Neural cell (in vitro differentiated cells): Measurements from ENCODE around the gene THAP2. TPM values are rescaled to one million over a fixed set of nuclear protein-coding genes. Genes with fewer than 3 reads are reported as not detected.

Source experiments
- H2AFZ ChIP-seq: fragments of 200-600, 300-800 bp; sonication (generic), shearing (Covaris generic); 2 replicates; pipeline ENCODE4 v1.6.0; 2014; ENCODE audit warnings: low read depth, mild to moderate bottlenecking, antibody characterized with exemption, low read length, moderate library complexity
- H3F3A ChIP-seq: fragments of 200-600 bp; shearing (Covaris generic); 2 replicates; pipeline ENCODE4 v1.6.1; 2016; ENCODE audit warnings: mild to moderate bottlenecking, moderate library complexity, mixed read lengths, antibody characterized with exemption, low read length; ENCODE audit not compliant: insufficient read depth, poor library complexity, severe bottlenecking
- H3K27ac ChIP-seq: fragments of 200-600, 300-800 bp; sonication (generic), shearing (Covaris generic); 2 replicates; pipeline ENCODE4 v1.5.1; 2014; ENCODE audit warnings: mild to moderate bottlenecking, low read length, moderate library complexity
- H3K27me3 ChIP-seq: fragments of 300-800, 200-600 bp; sonication (generic), shearing (Covaris generic); 2 replicates; pipeline ENCODE4 v1.6.0; 2014; ENCODE audit warnings: mild to moderate bottlenecking, low read depth, low read length, moderate library complexity; ENCODE audit not compliant: insufficient read depth
- H3K36me3 ChIP-seq: fragments of 300-800, 200-600 bp; sonication (generic), shearing (Covaris generic); 2 replicates; pipeline ENCODE4 v1.5.1; 2014; ENCODE audit warnings: mild to moderate bottlenecking, antibody characterized with exemption, low read length, moderate library complexity; ENCODE audit not compliant: insufficient read depth
- H3K4me2 ChIP-seq: fragments of 300-800, 200-600 bp; sonication (generic), shearing (Covaris generic); 2 replicates; pipeline ENCODE4 v1.6.0; 2014; ENCODE audit warnings: mild to moderate bottlenecking, low read length
- H3K4me3 ChIP-seq: fragments of 300-800, 200-600 bp; sonication (generic), shearing (Covaris generic); 2 replicates; pipeline ENCODE4 v1.5.1; 2014; ENCODE audit warnings: mild to moderate bottlenecking, low read length, moderate library complexity
- H3K79me2 ChIP-seq: fragments of 200-600 bp; shearing (Covaris generic); replicated peaks from 2 replicates; pipeline ENCODE4 v1.6.0; 2014; ENCODE audit warnings: mild to moderate bottlenecking, low read length, moderate library complexity; ENCODE audit not compliant: insufficient read depth
- H3K9ac ChIP-seq: fragments of 300-800, 200-600 bp; sonication (generic), shearing (Covaris generic); 2 replicates; pipeline ENCODE4 v1.6.1; 2016; ENCODE audit warnings: mild to moderate bottlenecking, low read length, mixed read lengths
- H3K9me2 ChIP-seq: fragments of 200-600 bp; shearing (Covaris generic); 2 replicates; pipeline ENCODE4 v1.6.1; 2016; ENCODE audit warnings: mild to moderate bottlenecking, low read length, mixed read lengths; ENCODE audit not compliant: insufficient read depth
- H3K9me3 ChIP-seq: fragments of 200-600, 300-800 bp; sonication (generic), shearing (Covaris generic); 2 replicates; pipeline ENCODE4 v1.6.1; 2016; ENCODE audit warnings: mild to moderate bottlenecking, mixed run types, low read length, moderate library complexity, mixed read lengths
- H4K20me1 ChIP-seq: fragments of 200-600 bp; shearing (Covaris generic); 2 replicates; pipeline ENCODE4 v1.6.1; 2016; ENCODE audit warnings: mild to moderate bottlenecking, mixed run types; ENCODE audit not compliant: insufficient read depth
- EP300 ChIP-seq: fragments of 450-650 bp; conservative IDR thresholded peaks from 2 replicates; pipeline ENCODE4 v1.6.1; 2014; ENCODE audit warnings: antibody characterized with exemption, mild to moderate bottlenecking, moderate library complexity; ENCODE audit not compliant: poor library complexity, severe bottlenecking
- EZH2 ChIP-seq: fragments of 200-600, 300-800 bp; shearing (Covaris generic), sonication (generic); IDR thresholded peaks from 2 replicates; pipeline ENCODE4 v1.6.1; 2014; ENCODE audit warnings: antibody characterized with exemption, low read length, borderline replicate concordance, mild to moderate bottlenecking; ENCODE audit not compliant: insufficient read depth, poor library complexity, severe bottlenecking
- MXI1 ChIP-seq: fragments of 450-650 bp; conservative IDR thresholded peaks from 2 replicates; pipeline ENCODE4 v1.6.1; 2014; ENCODE audit warnings: antibody characterized with exemption, mild to moderate bottlenecking; ENCODE audit not compliant: poor library complexity, severe bottlenecking
- POLR2AphosphoS5 ChIP-seq: IDR thresholded peaks from 2 replicates; pipeline ENCODE4 v1.6.1; 2012
- RAD21 ChIP-seq: fragments of 450-650 bp; conservative IDR thresholded peaks from 2 replicates; pipeline ENCODE4 v1.6.1; 2014; ENCODE audit warnings: antibody characterized with exemption, mild to moderate bottlenecking, moderate library complexity
- SMC3 ChIP-seq: fragments of 450-650 bp; conservative IDR thresholded peaks from 2 replicates; pipeline ENCODE4 v1.6.1; 2014; ENCODE audit warnings: antibody characterized with exemption, mild to moderate bottlenecking, moderate library complexity; ENCODE audit not compliant: poor library complexity
- TAF1 ChIP-seq: IDR thresholded peaks from 2 replicates; pipeline ENCODE4 v1.6.1; 2012; ENCODE audit warnings: low read depth
- polyA plus RNA-seq: library from polyadenylated mRNA; depleted of rRNA; stranded (reverse); fragments of >200 nt; gene quantifications from 2 replicates; pipeline ENCODE4 v1.2.3, GENCODE V29; 2014
- TF ChIP-seq, protein P1 (sequence below): IDR thresholded peaks from 2 replicates; pipeline ENCODE4 v1.6.1; 2012; ENCODE audit warnings: borderline replicate concordance
- TF ChIP-seq, protein P2 (sequence below): fragments of 450-650 bp; IDR thresholded peaks from 2 replicates; pipeline ENCODE4 v1.5.1; 2014; ENCODE audit warnings: antibody characterized with exemption, mild to moderate bottlenecking, moderate library complexity; ENCODE audit not compliant: poor library complexity, severe bottlenecking

Gene THAP2
- polyA plus RNA-seq, 1 donor from 2014 or later, result 15.5 TPM

DNA sequence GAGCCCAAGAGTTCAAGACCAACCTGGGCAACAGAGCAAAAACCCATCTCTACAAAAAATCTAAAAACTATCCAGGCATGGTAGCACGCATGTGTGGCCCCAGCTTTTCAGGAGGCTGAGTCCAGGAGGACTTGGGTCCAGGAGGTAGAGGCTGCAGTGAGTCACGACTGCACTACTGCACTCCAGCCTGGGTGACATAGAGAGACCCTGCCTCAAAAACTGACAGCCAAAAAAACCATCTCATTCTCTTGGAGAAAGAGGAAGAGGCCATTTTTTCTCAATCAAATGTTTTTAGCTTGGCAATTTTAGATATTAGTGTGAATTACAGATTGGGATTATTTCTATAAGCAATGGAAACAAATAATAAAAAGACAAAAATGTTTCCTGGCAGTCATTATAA, 38.6 kb upstream of the THAP2 start:
- no peak overlapping the region for H3K4me2 ChIP-seq
- H3K9me2 ChIP-seq, result no peaks in the 10 kb centered on the region
- no peaks in the 10 kb centered on the region for H3K9me3 ChIP-seq
- H3F3A ChIP-seq, result no peaks in the 10 kb centered on the region
- H4K20me1 ChIP-seq, result no peaks in the 10 kb centered on the region
- no peaks in the 10 kb centered on the region for H3K79me2 ChIP-seq
- H3K9ac ChIP-seq, result no peak overlapping the region
- peaks cover 17% of the 10 kb centered on the region for H3K36me3 ChIP-seq
- no peak overlapping the region for H3K27ac ChIP-seq
- H3K4me3 ChIP-seq, result no peak overlapping the region
- TF ChIP-seq, protein P1, sequence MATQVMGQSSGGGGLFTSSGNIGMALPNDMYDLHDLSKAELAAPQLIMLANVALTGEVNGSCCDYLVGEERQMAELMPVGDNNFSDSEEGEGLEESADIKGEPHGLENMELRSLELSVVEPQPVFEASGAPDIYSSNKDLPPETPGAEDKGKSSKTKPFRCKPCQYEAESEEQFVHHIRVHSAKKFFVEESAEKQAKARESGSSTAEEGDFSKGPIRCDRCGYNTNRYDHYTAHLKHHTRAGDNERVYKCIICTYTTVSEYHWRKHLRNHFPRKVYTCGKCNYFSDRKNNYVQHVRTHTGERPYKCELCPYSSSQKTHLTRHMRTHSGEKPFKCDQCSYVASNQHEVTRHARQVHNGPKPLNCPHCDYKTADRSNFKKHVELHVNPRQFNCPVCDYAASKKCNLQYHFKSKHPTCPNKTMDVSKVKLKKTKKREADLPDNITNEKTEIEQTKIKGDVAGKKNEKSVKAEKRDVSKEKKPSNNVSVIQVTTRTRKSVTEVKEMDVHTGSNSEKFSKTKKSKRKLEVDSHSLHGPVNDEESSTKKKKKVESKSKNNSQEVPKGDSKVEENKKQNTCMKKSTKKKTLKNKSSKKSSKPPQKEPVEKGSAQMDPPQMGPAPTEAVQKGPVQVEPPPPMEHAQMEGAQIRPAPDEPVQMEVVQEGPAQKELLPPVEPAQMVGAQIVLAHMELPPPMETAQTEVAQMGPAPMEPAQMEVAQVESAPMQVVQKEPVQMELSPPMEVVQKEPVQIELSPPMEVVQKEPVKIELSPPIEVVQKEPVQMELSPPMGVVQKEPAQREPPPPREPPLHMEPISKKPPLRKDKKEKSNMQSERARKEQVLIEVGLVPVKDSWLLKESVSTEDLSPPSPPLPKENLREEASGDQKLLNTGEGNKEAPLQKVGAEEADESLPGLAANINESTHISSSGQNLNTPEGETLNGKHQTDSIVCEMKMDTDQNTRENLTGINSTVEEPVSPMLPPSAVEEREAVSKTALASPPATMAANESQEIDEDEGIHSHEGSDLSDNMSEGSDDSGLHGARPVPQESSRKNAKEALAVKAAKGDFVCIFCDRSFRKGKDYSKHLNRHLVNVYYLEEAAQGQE, result no peak
- TF ChIP-seq MXI1 (no peak), RAD21 (no peak), TAF1 (no peak), POLR2AphosphoS5 (no peak), EZH2 (no peak), EP300 (no peak), SMC3 (no peak)
- TF ChIP-seq, protein P2, sequence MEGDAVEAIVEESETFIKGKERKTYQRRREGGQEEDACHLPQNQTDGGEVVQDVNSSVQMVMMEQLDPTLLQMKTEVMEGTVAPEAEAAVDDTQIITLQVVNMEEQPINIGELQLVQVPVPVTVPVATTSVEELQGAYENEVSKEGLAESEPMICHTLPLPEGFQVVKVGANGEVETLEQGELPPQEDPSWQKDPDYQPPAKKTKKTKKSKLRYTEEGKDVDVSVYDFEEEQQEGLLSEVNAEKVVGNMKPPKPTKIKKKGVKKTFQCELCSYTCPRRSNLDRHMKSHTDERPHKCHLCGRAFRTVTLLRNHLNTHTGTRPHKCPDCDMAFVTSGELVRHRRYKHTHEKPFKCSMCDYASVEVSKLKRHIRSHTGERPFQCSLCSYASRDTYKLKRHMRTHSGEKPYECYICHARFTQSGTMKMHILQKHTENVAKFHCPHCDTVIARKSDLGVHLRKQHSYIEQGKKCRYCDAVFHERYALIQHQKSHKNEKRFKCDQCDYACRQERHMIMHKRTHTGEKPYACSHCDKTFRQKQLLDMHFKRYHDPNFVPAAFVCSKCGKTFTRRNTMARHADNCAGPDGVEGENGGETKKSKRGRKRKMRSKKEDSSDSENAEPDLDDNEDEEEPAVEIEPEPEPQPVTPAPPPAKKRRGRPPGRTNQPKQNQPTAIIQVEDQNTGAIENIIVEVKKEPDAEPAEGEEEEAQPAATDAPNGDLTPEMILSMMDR, result no peak
- H3K27me3 ChIP-seq, result no peaks in the 10 kb centered on the region
- no peak overlapping the region for H2AFZ ChIP-seq

- peaks cover 19% of the 10 kb centered on the region for H3K36me3 ChIP-seq
- H3K4me2 ChIP-seq, result no peak overlapping the region
- no peak overlapping the region for H3K9ac ChIP-seq
- no peaks in the 10 kb centered on the region for H3K9me3 ChIP-seq
- H3K79me2 ChIP-seq, result no peaks in the 10 kb centered on the region
- no peak overlapping the region for H3K27ac ChIP-seq
- H3K4me3 ChIP-seq, result no peak overlapping the region
- H4K20me1 ChIP-seq, result no peaks in the 10 kb centered on the region
- H2AFZ ChIP-seq, result no peak overlapping the region
- TF ChIP-seq, protein P2, result no peak
- TF ChIP-seq SMC3 (no peak), RAD21 (no peak), MXI1 (no peak), EP300 (no peak), EZH2 (no peak), TAF1 (no peak)
- TF ChIP-seq, protein P1, result no peak
- no peaks in the 10 kb centered on the region for H3F3A ChIP-seq
- no peaks in the 10 kb centered on the region for H3K9me2 ChIP-seq
- no peaks in the 10 kb centered on the region for H3K27me3 ChIP-seq
Measured at GRCh38 chr12:71626098-71626497, 38.0 kb upstream of the THAP2 start.
